NCI-H460 (cell line): ENCODE results near the gene NHSL2. TPM values are rescaled to one million over a fixed set of nuclear protein-coding genes. Genes with fewer than 3 reads are reported as not detected.

Experiments used
- DNase-seq: peaks from one replicate; pipeline ENCODE4 v3.0.0-alpha.2; 2016; ENCODE audit warnings: low read depth; ENCODE audit errors: extremely low read depth
- total RNA-seq: library from RNA; depleted of rRNA; stranded (reverse); fragments of >200 nt; shearing (Covaris generic); gene quantifications from 2 replicates; pipeline ENCODE4 v1.2.3, GENCODE V29; 2014

NHSL2 gene
- total RNA-seq, 1 experiment from 2014 or later, result 0.05 TPM

- no peak for DNase-seq
Measured at GRCh38 chrX:72011734-72012133, 101.1 kb downstream of the NHSL2 start.

GRCh38 chrX:72015383-72015782, 104.7 kb downstream of the NHSL2 start:
- no peak for DNase-seq

GRCh38 chrX:72016881-72017783, 106.5 kb downstream of the NHSL2 start:
- DNase-seq, result no peak

- peak; percentile 81 for DNase-seq
Measured at GRCh38 chrX:72018277-72019112, 107.8 kb downstream of the NHSL2 start.

GRCh38 chrX:72019487-72019886, 108.8 kb downstream of the NHSL2 start:
- DNase-seq, result no peak

GRCh38 chrX:72020204-72020603, 109.6 kb downstream of the NHSL2 start:
- DNase-seq, result no peak

GRCh38 chrX:72020788-72021187, 110.1 kb downstream of the NHSL2 start:
- DNase-seq, result no peak

- DNase-seq, result peak; percentile 7
Measured at GRCh38 chrX:72021975-72022374, 111.3 kb downstream of the NHSL2 start.

GRCh38 chrX:72023071-72023470, 112.4 kb downstream of the NHSL2 start:
- DNase-seq, result no peak

GRCh38 chrX:72025236-72025770, 114.7 kb downstream of the NHSL2 start:
- DNase-seq, result no peak

GRCh38 chrX:72026341-72027023, 115.8 kb downstream of the NHSL2 start:
- DNase-seq, result no peak

- DNase-seq, result no peak
Measured at GRCh38 chrX:72027024-72027913, 116.6 kb downstream of the NHSL2 start.

GRCh38 chrX:72027914-72028307, 117.3 kb downstream of the NHSL2 start:
- DNase-seq, result no peak

- DNase-seq, result no peak
Measured at GRCh38 chrX:72028701-72029470, 118.2 kb downstream of the NHSL2 start.

- peak; percentile 2 for DNase-seq
Measured at GRCh38 chrX:72029483-72030411, 119.1 kb downstream of the NHSL2 start.

GRCh38 chrX:72030431-72030830, 119.8 kb downstream of the NHSL2 start:
- no peak for DNase-seq

GRCh38 chrX:72031118-72031517, 120.5 kb downstream of the NHSL2 start:
- no peak for DNase-seq

GRCh38 chrX:72031634-72032033, 121.0 kb downstream of the NHSL2 start:
- no peak for DNase-seq
